H1 (cell line): ENCODE results near the gene LSM14B. TPM values are rescaled to one million over a fixed set of nuclear protein-coding genes. Genes with fewer than 3 reads are reported as not detected.

Experiments used
- CTCF ChIA-PET: fragments of 300-600 bp; sonication (Branson Sonifier 250); formaldehyde crosslinking; loops from one replicate; lab custom pipeline; 2021; ENCODE audit not compliant: partially characterized antibody; lab: Charles Lee
- POLR2A ChIA-PET: fragments of 300-600 bp; sonication (Branson Sonifier 250); formaldehyde crosslinking; loops from one replicate; lab custom pipeline; 2021; ENCODE audit warnings: inconsistent platforms; ENCODE audit not compliant: partially characterized antibody; lab: Charles Lee
- DNase-seq, 2 experiments: peaks; one replicate each; pipeline versions ENCODE4 v3.0.0 to v3.0.0-alpha.2; 2010 to 2022; ENCODE audit warnings: low spot score in 2 of 2, low read depth in 1 of 2, mixed read lengths in 1 of 2
- FAIRE-seq: peaks from 2 replicates; lab custom pipeline; 2011; peaks lifted over from hg19 to GRCh38; lab: Jason Lieb, UNC
- H2AFZ ChIP-seq: 2 replicates; pipeline ENCODE4 v1.8.1; 2012; ENCODE audit warnings: low read length, inconsistent platforms
- H2AK5ac ChIP-seq: 2 replicates; pipeline ENCODE4 v1.6.1; 2013; ENCODE audit warnings: low read depth, low read length
- H2BK120ac ChIP-seq: replicated peaks from 2 replicates; pipeline ENCODE3; 2013; ENCODE audit warnings: low read depth, low read length, inconsistent platforms
- H2BK12ac ChIP-seq: 2 replicates; pipeline ENCODE4 v1.6.1; 2013; ENCODE audit warnings: low read depth, low read length
- H2BK15ac ChIP-seq: 2 replicates; pipeline ENCODE4 v1.6.1; 2013; ENCODE audit warnings: low read length
- H2BK20ac ChIP-seq: 2 replicates; pipeline ENCODE4 v1.6.1; 2013; ENCODE audit warnings: low read length
- H2BK5ac ChIP-seq: 2 replicates; pipeline ENCODE4 v1.6.1; 2013; ENCODE audit warnings: low read depth, low read length
- H3K14ac ChIP-seq: 2 replicates; pipeline ENCODE4 v1.6.1; 2013; ENCODE audit warnings: inconsistent platforms; ENCODE audit not compliant: insufficient read length
- H3K18ac ChIP-seq: 2 replicates; pipeline ENCODE4 v1.6.1; 2013; ENCODE audit warnings: low read length; ENCODE audit errors: extremely low read depth
- H3K23ac ChIP-seq: 2 replicates; pipeline ENCODE4 v1.6.1; 2013; ENCODE audit warnings: inconsistent platforms; ENCODE audit not compliant: insufficient read length
- H3K23me2 ChIP-seq: 2 replicates; pipeline ENCODE4 v1.6.1; 2013; ENCODE audit warnings: low read depth, low read length
- H3K27ac ChIP-seq: 2 replicates; pipeline ENCODE4 v1.6.1; 2011; ENCODE audit warnings: low read depth, low read length, inconsistent platforms
- H3K27me3 ChIP-seq, 4 experiments: replicated peaks in 1 of 4; 1 replicate in 1 of 4; 2 replicates in 3 of 4; pipeline versions ENCODE4 v1.6.1 to v1.8.1; 2011 to 2013; ENCODE audit warnings: low read length in 3 of 4, mild to moderate bottlenecking in 3 of 4, inconsistent platforms in 2 of 4, mixed read lengths in 2 of 4, moderate library complexity in 1 of 4; ENCODE audit not compliant: control insufficient read depth in 3 of 4, insufficient read depth in 3 of 4; ENCODE audit errors: extremely low read depth in 1 of 4
- H3K36me3 ChIP-seq, 4 experiments: 2 replicates each; pipeline versions ENCODE4 v1.6.1 to v1.8.1; 2011 to 2013; ENCODE audit warnings: mild to moderate bottlenecking in 4 of 4, low read length in 3 of 4, moderate library complexity in 2 of 4, control low read depth in 1 of 4, inconsistent platforms in 1 of 4; ENCODE audit not compliant: insufficient read depth in 4 of 4, control insufficient read depth in 2 of 4
- H3K4ac ChIP-seq: replicated peaks from 2 replicates; pipeline ENCODE3; 2013; ENCODE audit warnings: low read length, low read depth, mixed read lengths, inconsistent platforms; ENCODE audit not compliant: insufficient read length
- H3K4me1 ChIP-seq, 4 experiments: replicated peaks in 1 of 4; 1 replicate in 1 of 4; 2 replicates in 3 of 4; pipeline versions ENCODE4 v1.6.1 to v1.8.1; 2011 to 2013; ENCODE audit warnings: low read length in 3 of 4, inconsistent platforms in 2 of 4, mixed read lengths in 1 of 4; ENCODE audit not compliant: insufficient read depth in 4 of 4, control insufficient read depth in 3 of 4
- H3K4me2 ChIP-seq, 2 experiments: 2 replicates each; pipeline versions ENCODE4 v1.6.1 to v1.8.1; 2011 to 2013; ENCODE audit warnings: low read depth in 2 of 2, low read length in 2 of 2, control low read depth in 1 of 2, inconsistent platforms in 1 of 2, mild to moderate bottlenecking in 1 of 2; ENCODE audit not compliant: insufficient read depth in 1 of 2
- H3K4me3 ChIP-seq, 4 experiments: fragments of 200-600, 300-600 bp in 1 of 4; sonication (generic), shearing (Covaris generic), sonication (Bioruptor Twin) in 1 of 4; 2 replicates each; pipeline versions ENCODE4 v1.5.1 to v1.8.1; 2011 to 2016; ENCODE audit warnings: low read length in 4 of 4, low read depth in 3 of 4, control low read depth in 2 of 4, inconsistent platforms in 2 of 4, mild to moderate bottlenecking in 2 of 4, mixed read lengths in 1 of 4, moderate library complexity in 1 of 4; ENCODE audit not compliant: insufficient read depth in 2 of 4; ENCODE audit errors: extremely low read depth in 1 of 4
- H3K56ac ChIP-seq: replicated peaks from 2 replicates; pipeline ENCODE3; 2013; ENCODE audit warnings: low read depth, mild to moderate bottlenecking, mixed read lengths, low read length, inconsistent platforms; ENCODE audit not compliant: insufficient read length
- H3K79me1 ChIP-seq: 2 replicates; pipeline ENCODE4 v1.6.1; 2013; ENCODE audit warnings: low read depth, low read length, control low read depth
- H3K79me2 ChIP-seq, 2 experiments: 2 replicates each; pipeline versions ENCODE4 v1.6.1 to v1.8.1; 2012 to 2013; ENCODE audit warnings: low read length in 2 of 2, mild to moderate bottlenecking in 2 of 2, inconsistent platforms in 1 of 2; ENCODE audit not compliant: insufficient read depth in 2 of 2, control insufficient read depth in 1 of 2
- H3K9ac ChIP-seq, 4 experiments: replicated peaks in 1 of 4; 1 replicate in 1 of 4; 2 replicates in 3 of 4; pipeline versions ENCODE4 v1.6.1 to v1.8.1; 2011 to 2013; ENCODE audit warnings: low read depth in 3 of 4, low read length in 3 of 4, control low read depth in 2 of 4, mild to moderate bottlenecking in 2 of 4, moderate library complexity in 2 of 4, inconsistent platforms in 1 of 4; ENCODE audit errors: extremely low read depth in 1 of 4
- H3K9me3 ChIP-seq, 2 experiments: 2 replicates each; pipeline versions ENCODE4 v1.6.1 to v1.8.1; 2012 to 2013; ENCODE audit warnings: mild to moderate bottlenecking in 2 of 2, moderate library complexity in 2 of 2, control low read depth in 1 of 2, inconsistent platforms in 1 of 2, low read depth in 1 of 2, low read length in 1 of 2, mixed read lengths in 1 of 2; ENCODE audit not compliant: insufficient read depth in 2 of 2
- H4K20me1 ChIP-seq, 2 experiments: replicated peaks in 1 of 2; 2 replicates each; pipeline versions ENCODE3 to v1.8.1; 2011 to 2013; ENCODE audit warnings: inconsistent platforms in 2 of 2, low read length in 2 of 2, mild to moderate bottlenecking in 1 of 2; ENCODE audit not compliant: insufficient read depth in 2 of 2, control insufficient read depth in 1 of 2
- H4K5ac ChIP-seq: 2 replicates; pipeline ENCODE4 v1.6.1; 2013; ENCODE audit warnings: low read length, low read depth, mixed read lengths, inconsistent platforms; ENCODE audit not compliant: insufficient read length
- H4K8ac ChIP-seq: 2 replicates; pipeline ENCODE4 v1.8.0; 2013; ENCODE audit warnings: mild to moderate bottlenecking, moderate library complexity, low read length, inconsistent platforms; ENCODE audit not compliant: insufficient read depth; ENCODE audit errors: extremely low read depth
- H4K91ac ChIP-seq: replicated peaks from 2 replicates; pipeline ENCODE3; 2013; ENCODE audit warnings: low read length, mixed read lengths, inconsistent platforms; ENCODE audit not compliant: insufficient read length
- PHF8 ChIP-seq: fragments of 200-600 bp; sonication (generic); conservative IDR thresholded peaks from 2 replicates; pipeline ENCODE4 v1.7.1; 2012; ENCODE audit warnings: low read depth, mild to moderate bottlenecking, inconsistent platforms, low read length, moderate library complexity
- WGBS, 2 experiments: shearing (Covaris generic) in 1 of 2; methylation state at CpG; one replicate each; pipeline versions ENCODE4 v1.1.6 to v1.1.7; 2013 to 2015; ENCODE audit warnings: low lambda C conversion rate in 2 of 2, mixed read lengths in 2 of 2, inconsistent platforms in 1 of 2, low coverage in 1 of 2, missing lambda C conversion rate in 1 of 2; ENCODE audit not compliant: insufficient replicate concordance in 2 of 2, insufficient coverage in 1 of 2, insufficient read length in 1 of 2; ENCODE audit errors: extremely low coverage in 1 of 2, missing lambda C conversion rate in 1 of 2; 5-methylcytosine and 5-hydroxymethylcytosine counted together
- polyA plus RNA-seq, 7 experiments: library from polyadenylated mRNA; depleted of rRNA in 3 of 7; stranded (reverse) in 5 of 7; unstranded in 2 of 7; fragments of >200 nt in 5 of 7; fragments of 200-250 nt in 2 of 7; gene quantifications; 1 replicate in 5 of 7; 2 replicates in 1 of 7; 4 replicates in 1 of 7; pipeline versions ENCODE4 v1.2.1 to v1.2.3, GENCODE V29; 2011 to 2013; ENCODE audit warnings: missing spikeins in 2 of 7, mixed read lengths in 2 of 7
- total RNA-seq: library from RNA; stranded (reverse); fragmentation: NEBNext Ultra II Directional; extraction: Animal tissue kit (Norgen Biotek cat#: 25700); gene quantifications from 2 replicates; pipeline ENCODE4 v1.2.1, GENCODE V29; 2021

Gene LSM14B
- total and polyA plus RNA-seq, 2 of the 8 experiments (the other 6 are each of a cell fraction or from before 2014, with no cell fraction given), result 58.3 to 65.6 TPM

GRCh38 chr20:62151225-62151624, 28.9 kb downstream of the LSM14B start:
- ChIA-PET CTCF (interaction anchor here (1.9 kb wide), 1 partner anchor 15 kb away, joined by 6 read pairs; no protein-coding TSS in a partner anchor), POLR2A (interaction anchor here (0.9 kb wide), 1 partner anchor 86 kb away, joined by 3 read pairs; the partner anchor contains the start of gene TAF4)
- no peak for TF ChIP-seq PHF8

More at GRCh38 chr20:62151225-62151624, 28.9 kb downstream of the LSM14B start:
- Histone ChIP-seq H3K9ac (no peak overlapping the region), H2BK20ac (no peak overlapping the region), H3K79me2 (peaks cover 43 to 99% of the 10 kb centered on the region in 2 experiments), H2AK5ac (no peak overlapping the region), H3K14ac (no peak overlapping the region), H3K27ac (no peak overlapping the region), H3K4me3 (no peak overlapping the region), H3K79me1 (peaks cover 55% of the 10 kb centered on the region), H3K4me2 (no peak overlapping the region), H4K5ac (no peak overlapping the region), H3K18ac (no peak overlapping the region), H2BK15ac (no peak overlapping the region), H4K20me1 (peaks cover 41 to 56% of the 10 kb centered on the region in 2 experiments), H3K23ac (no peak overlapping the region), H3K36me3 (peaks cover 0 to 6% (median 5%) of the 10 kb centered on the region in 4 experiments; a peak in 5 of 8 replicates), H3K23me2 (no peaks in the 10 kb centered on the region), H2BK12ac (no peak overlapping the region), H3K9me3 (no peaks in the 10 kb centered on the region; a peak in 1 of 4 replicates), H2BK120ac (no peak overlapping the region), H3K27me3 (no peaks in the 10 kb centered on the region), H4K8ac (peak overlapping the region; percentile 84), H2AFZ (no peak overlapping the region), H4K91ac (no peak overlapping the region), H3K4me1 (peaks cover 0 to 22% (median 12%) of the 10 kb centered on the region in 4 experiments; a peak in 6 of 7 replicates), H3K4ac (no peak overlapping the region), H2BK5ac (no peak overlapping the region), H3K56ac (no peak overlapping the region)
- DNase-seq (no peak), FAIRE-seq (no peak)
- WGBS, 2 experiments, result 97% methylated on average over 10 of the region's 11 CpGs; no CpG with 5 or more reads in 1 of the 2 experiments
